ENCODE data around the gene OTOR.

The OTOR gene

GRCh38 chr20:16748308-16748900, at the start of gene OTOR:
OTOR (plus strand) TSS chr20:16748358; CDS start chr20:16748402, 44 bp downstream.
- no peak for DNase-seq

- DNase-seq = no peak
These were observed 48.9 kb upstream of the OTOR start for GRCh38 chr20:16699293-16699692.

- DNase-seq = peak in 1 of 2 donors; percentile 9
These were observed 46.9 kb upstream of the OTOR start for GRCh38 chr20:16701296-16701695.

GRCh38 chr20:16703570-16703969, 44.6 kb upstream of the OTOR start:
- no peak for DNase-seq

- peak in 1 of 2 donors; percentile 4 for DNase-seq
These were observed 40.5 kb upstream of the OTOR start for GRCh38 chr20:16707674-16708073.

- DNase-seq = no peak
These were observed 39.6 kb upstream of the OTOR start for GRCh38 chr20:16708602-16709001.

GRCh38 chr20:16709017-16709416, 39.1 kb upstream of the OTOR start:
- DNase-seq = no peak

- no peak for DNase-seq
These were observed 37.4 kb upstream of the OTOR start for GRCh38 chr20:16710781-16711180.

GRCh38 chr20:16711661-16712258, 36.4 kb upstream of the OTOR start:
- no peak for DNase-seq

GRCh38 chr20:16712511-16712947, 35.6 kb upstream of the OTOR start:
- DNase-seq = no peak

GRCh38 chr20:16713066-16713465, 35.1 kb upstream of the OTOR start:
- no peak for DNase-seq

GRCh38 chr20:16714242-16714641, 33.9 kb upstream of the OTOR start:
- DNase-seq = no peak

- DNase-seq = no peak
These were observed 33.4 kb upstream of the OTOR start for GRCh38 chr20:16714751-16715150.

GRCh38 chr20:16719421-16719820, 28.7 kb upstream of the OTOR start:
- no peak for DNase-seq

- no peak for DNase-seq
These were observed 19.1 kb upstream of the OTOR start for GRCh38 chr20:16729080-16729479.

- DNase-seq = peak; percentile 89
These were observed 18.3 kb upstream of the OTOR start, which contains the start of gene SNRPB2 for GRCh38 chr20:16729565-16730460. SNRPB2 (plus strand) TSS chr20:16730026; CDS start chr20:16731703, 1,677 bp downstream.

GRCh38 chr20:16732506-16733152, 15.5 kb upstream of the OTOR start:
- DNase-seq = no peak

GRCh38 chr20:16740365-16741072, 7.6 kb upstream of the OTOR start:
- no peak for DNase-seq

- DNase-seq = no peak
These were observed 3.9 kb upstream of the OTOR start for GRCh38 chr20:16744178-16744807.

- DNase-seq = no peak
These were observed 3.0 kb upstream of the OTOR start for GRCh38 chr20:16745204-16745603.

GRCh38 chr20:16747291-16747811, 807 bp upstream of the OTOR start:
- DNase-seq = no peak

- no peak for DNase-seq
These were observed 1.4 kb downstream of the OTOR start for GRCh38 chr20:16749573-16749972.
